NCI-H128 (cell line): ENCODE data around the gene CGB7.

ENCODE experiments used
- DNase-seq: peaks from one replicate; lab custom pipeline; 2025; ENCODE audit not compliant: unreplicated experiment; lab: John Stamatoyannopoulos, UW

Gene CGB7

DNA sequence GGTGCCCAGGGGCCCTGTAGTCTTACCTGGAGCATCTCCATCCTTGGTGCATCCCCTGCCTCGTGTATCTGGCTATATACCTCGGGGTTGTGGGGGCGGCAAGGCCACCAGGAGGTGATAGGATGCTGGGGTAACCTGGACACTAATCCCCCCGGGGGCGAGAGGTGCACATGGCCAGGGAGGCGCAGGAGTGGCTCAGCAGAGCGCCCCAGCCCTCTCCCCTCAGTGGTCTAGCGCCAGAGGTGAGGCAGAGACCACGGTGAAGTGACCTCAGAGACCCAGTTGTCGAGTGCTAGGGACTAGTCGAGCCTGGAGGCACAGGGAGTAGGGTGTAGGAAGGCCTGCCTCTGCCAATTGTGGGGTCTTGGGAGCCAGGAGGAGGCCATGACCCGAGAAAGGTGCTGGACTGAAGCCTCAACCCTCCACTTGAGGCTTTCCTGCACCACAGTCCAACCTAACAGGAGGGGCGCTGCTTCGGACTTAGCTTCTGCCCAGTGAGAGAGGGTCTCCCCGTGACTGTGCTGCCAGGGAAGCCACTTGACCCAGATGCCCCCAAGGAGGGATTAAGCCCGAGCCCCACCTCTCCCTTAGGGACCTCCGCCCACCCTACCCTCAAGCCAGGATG is 40.4 kb downstream of the CGB7 start, which contains the start of gene LHB:
TSS of gene LHB (minus strand) at position 51 of the 625 bp plus-strand sequence. CDS start at position 41, 10 bp downstream.
- no peak for DNase-seq

GRCh38 chr19:49016067-49016839 is 41.3 kb downstream of the CGB7 start:
- DNase-seq, result no peak

DNA sequence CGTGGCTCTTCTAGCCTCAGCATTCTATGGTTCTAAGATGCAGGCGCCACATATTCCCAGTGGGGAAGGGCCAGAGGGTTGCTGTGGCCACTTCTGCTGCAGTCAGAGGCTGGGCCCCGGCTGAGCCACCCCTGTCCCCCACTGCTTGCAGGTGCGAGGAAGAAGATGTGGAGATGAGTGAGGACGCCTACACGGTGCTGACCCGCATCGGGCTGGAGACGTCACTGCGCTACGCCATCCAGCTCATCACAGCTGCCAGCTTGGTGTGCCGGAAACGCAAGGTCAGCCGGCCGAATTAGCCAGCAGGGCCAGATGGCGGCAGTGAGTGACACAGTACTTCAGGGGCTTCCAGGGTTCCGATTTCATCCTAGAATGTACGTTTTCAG is 42.7 kb downstream of the CGB7 start:
- DNase-seq, result no peak

DNA sequence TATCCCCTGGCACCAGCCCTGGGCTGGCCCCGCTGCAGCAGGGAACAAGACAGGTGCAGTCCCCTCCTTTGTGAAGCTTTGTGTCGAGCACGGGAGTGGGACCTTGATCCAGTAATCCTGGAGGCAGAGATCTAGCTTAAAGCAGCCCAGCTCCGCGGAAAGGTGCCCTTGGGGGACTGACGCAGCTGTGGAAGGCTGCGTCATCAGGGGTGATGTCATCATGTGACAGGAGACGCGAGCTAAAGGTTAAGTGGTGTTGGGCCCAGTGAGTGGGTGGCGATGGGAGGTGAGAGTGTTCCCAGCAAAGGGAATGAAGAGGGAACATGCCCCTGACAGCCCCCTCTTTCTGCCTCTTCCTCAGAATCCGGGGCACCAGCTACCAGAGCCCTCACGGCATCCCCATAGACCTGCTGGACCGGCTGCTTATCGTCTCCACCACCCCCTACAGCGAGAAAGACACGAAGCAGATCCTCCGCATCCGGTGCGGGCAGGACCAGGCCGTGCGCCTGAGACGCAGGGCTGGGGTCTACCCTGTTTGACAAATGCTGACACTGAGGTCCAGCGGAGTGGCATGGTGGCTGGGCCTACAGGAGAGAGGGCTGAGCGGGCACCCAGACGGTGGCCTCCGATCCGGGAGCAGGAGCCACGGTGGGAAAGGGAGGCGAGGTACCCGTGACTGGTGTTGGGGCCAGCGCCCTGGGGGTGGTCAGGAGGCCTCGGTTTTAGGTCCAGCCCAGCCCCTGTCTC is 43.3 kb downstream of the CGB7 start:
- no peak for DNase-seq

DNA sequence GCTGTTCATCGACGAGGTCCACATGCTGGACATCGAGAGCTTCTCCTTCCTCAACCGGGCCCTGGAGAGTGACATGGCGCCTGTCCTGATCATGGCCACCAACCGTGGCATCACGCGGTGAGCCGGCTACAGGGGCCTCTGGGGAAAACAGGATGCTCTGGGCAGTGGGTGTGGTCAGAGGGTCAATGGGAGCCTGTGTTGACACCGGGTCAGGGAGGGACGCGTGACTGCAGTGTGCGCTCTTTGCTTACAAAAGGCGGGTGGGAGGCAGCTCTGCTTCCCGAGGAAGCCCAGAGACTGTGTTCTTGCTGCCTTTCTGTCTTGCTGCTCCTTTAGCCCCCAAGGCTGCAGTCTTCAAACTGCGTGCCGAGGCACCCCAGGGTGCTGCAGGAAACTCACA is 46.4 kb downstream of the CGB7 start:
- no peak for DNase-seq

- no peak for DNase-seq
These were observed 47.1 kb downstream of the CGB7 start for GRCh38 chr19:49010453-49010852.

DNA sequence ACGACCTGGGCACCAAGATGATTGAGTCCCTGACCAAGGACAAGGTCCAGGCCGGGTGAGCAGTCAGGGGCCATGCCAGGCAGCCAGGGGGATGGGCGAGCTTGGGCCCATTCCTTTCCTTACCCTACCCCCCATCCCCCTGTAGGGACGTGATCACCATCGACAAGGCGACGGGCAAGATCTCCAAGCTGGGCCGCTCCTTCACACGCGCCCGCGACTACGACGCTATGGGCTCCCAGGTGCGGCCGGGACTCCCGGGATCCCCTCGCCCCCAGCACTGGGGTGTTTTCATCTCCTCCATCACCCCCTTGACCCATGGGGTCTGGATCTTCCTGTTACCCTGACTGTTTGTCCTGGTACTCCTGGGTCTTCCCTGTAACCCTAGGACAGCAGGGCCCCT is 47.7 kb downstream of the CGB7 start:
- no peak for DNase-seq

- no peak for DNase-seq
These were observed 50.6 kb downstream of the CGB7 start for GRCh38 chr19:49006905-49007304.

DNA sequence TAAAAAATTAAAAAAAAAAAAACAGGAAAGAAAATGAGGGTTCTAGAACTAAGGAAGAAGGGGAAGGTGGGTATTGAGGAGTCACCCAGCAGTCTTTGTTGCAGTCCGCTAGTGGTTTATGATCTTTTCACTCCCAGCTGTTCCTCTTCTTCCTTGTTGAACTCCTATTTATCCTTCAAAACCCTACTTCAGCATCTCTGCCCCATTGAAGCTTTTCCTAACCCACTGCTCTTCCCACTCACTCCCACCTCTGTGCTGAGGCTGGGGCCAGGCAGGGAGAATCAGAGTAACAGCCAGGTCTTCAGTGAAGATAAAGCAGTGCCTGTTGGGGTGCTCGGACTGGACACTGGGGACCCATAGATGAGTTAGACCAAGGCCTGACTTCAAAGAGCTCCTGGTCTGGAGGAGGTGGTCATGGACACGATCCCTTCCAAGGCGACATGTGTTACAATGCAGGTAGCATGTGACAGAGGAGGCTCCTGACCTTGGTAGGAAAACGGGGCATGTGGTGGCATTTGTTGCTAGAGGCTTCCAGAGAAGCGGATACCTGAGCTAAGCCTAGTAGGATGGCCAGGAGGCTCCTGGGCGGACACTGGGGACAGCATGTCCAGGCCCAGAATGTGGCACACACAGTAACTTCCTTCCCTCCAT is 52.5 kb downstream of the CGB7 start:
- no peak for DNase-seq
